Stimulated activated naive CD8-positive, alpha-beta T cell treated with anti-CD3 and anti-CD28 coated beads, Interleukin-15, amount 100 ng/mL, for 72 hours (primary cell): ENCODE results near the gene SPRED1.

ENCODE experiments used
- ATAC-seq: fragments of 150-1000 bp; cut with Tn5 transposase; 2 replicates; pipeline ENCODE4 v1.10.0; 2021; ENCODE audit warnings: mild to moderate bottlenecking, moderate library complexity
- DNase-seq, 2 donors: peaks; one replicate each; pipeline ENCODE4 v3.0.0; 2021 to 2022
- H3K27ac Mint-ChIP-seq, 2 donors: one replicate each; pipeline ENCODE4 v1.8.0; 2022; ENCODE audit warnings: mild to moderate bottlenecking in 2 of 2, mixed read lengths in 2 of 2, moderate library complexity in 2 of 2
- H3K27me3 Mint-ChIP-seq: one replicate; pipeline ENCODE4 v1.8.0; 2022; ENCODE audit warnings: mixed read lengths
- H3K4me1 Mint-ChIP-seq: one replicate; pipeline ENCODE4 v1.8.0; 2022; ENCODE audit warnings: mild to moderate bottlenecking, mixed read lengths
- H3K4me3 Mint-ChIP-seq, 2 donors: one replicate each; pipeline ENCODE4 v1.8.0; 2022; ENCODE audit warnings: mild to moderate bottlenecking in 2 of 2, mixed read lengths in 2 of 2, moderate library complexity in 1 of 2
- H3K9me3 Mint-ChIP-seq, 2 donors: one replicate each; pipeline ENCODE4 v1.8.0; 2022; ENCODE audit warnings: mixed read lengths in 2 of 2

SPRED1 gene

GRCh38 chr15:38297623-38298388 lies 45.2 kb downstream of the SPRED1 start:
- no peak overlapping the region for H3K27ac Mint-ChIP-seq
- ATAC-seq (peak; percentile 96), DNase-seq (no peak)
- H3K4me1 Mint-ChIP-seq, result no peaks in the 10 kb centered on the region
- H3K9me3 Mint-ChIP-seq, result no peaks in the 10 kb centered on the region
- H3K4me3 Mint-ChIP-seq, result no peak overlapping the region
- H3K27me3 Mint-ChIP-seq, result no peaks in the 10 kb centered on the region

- Mint-ChIP-seq H3K27ac (no peak overlapping the region), H3K4me1 (no peaks in the 10 kb centered on the region), H3K4me3 (no peak overlapping the region), H3K27me3 (no peaks in the 10 kb centered on the region), H3K9me3 (no peaks in the 10 kb centered on the region)
- ATAC-seq (no peak), DNase-seq (no peak)
Observed at GRCh38 chr15:38299216-38299615, 46.6 kb downstream of the SPRED1 start.

GRCh38 chr15:38300395-38300794 lies 47.8 kb downstream of the SPRED1 start:
- Mint-ChIP-seq H3K27ac (no peak overlapping the region), H3K27me3 (no peaks in the 10 kb centered on the region), H3K4me1 (no peaks in the 10 kb centered on the region), H3K4me3 (no peak overlapping the region), H3K9me3 (no peaks in the 10 kb centered on the region)
- no peak for ATAC-seq
- no peak for DNase-seq

- Mint-ChIP-seq H3K9me3 (no peaks in the 10 kb centered on the region), H3K4me1 (peaks cover 11% of the 10 kb centered on the region), H3K27ac (no peak overlapping the region), H3K4me3 (no peak overlapping the region), H3K27me3 (no peaks in the 10 kb centered on the region)
- DNase-seq, result no peak
- no peak for ATAC-seq
Observed at GRCh38 chr15:38304481-38304880, 51.8 kb downstream of the SPRED1 start.

GRCh38 chr15:38307251-38307650 lies 54.6 kb downstream of the SPRED1 start:
- Mint-ChIP-seq H3K27ac (no peak overlapping the region), H3K4me1 (peaks cover 11% of the 10 kb centered on the region), H3K9me3 (no peaks in the 10 kb centered on the region), H3K4me3 (no peak overlapping the region), H3K27me3 (peaks cover 2% of the 10 kb centered on the region)
- ATAC-seq, result no peak
- no peak for DNase-seq

- H3K27ac Mint-ChIP-seq, result no peak overlapping the region
- no peaks in the 10 kb centered on the region for H3K9me3 Mint-ChIP-seq
- no peak overlapping the region for H3K4me3 Mint-ChIP-seq
- H3K4me1 Mint-ChIP-seq, result peaks cover 11% of the 10 kb centered on the region
- ATAC-seq (no peak), DNase-seq (no peak)
- H3K27me3 Mint-ChIP-seq, result peaks cover 6% of the 10 kb centered on the region
Observed at GRCh38 chr15:38307861-38308641, 55.4 kb downstream of the SPRED1 start.

GRCh38 chr15:38308797-38309196 lies 56.2 kb downstream of the SPRED1 start:
- peaks cover 11% of the 10 kb centered on the region for H3K4me1 Mint-ChIP-seq
- no peak overlapping the region for H3K27ac Mint-ChIP-seq
- H3K9me3 Mint-ChIP-seq, result no peaks in the 10 kb centered on the region
- peaks cover 6% of the 10 kb centered on the region for H3K27me3 Mint-ChIP-seq
- no peak overlapping the region for H3K4me3 Mint-ChIP-seq
- peak; percentile 78 for ATAC-seq
- peak in 1 of 2 donors; percentile 15 for DNase-seq

GRCh38 chr15:38312190-38312589 lies 59.6 kb downstream of the SPRED1 start:
- DNase-seq (no peak), ATAC-seq (no peak)
- Mint-ChIP-seq H3K4me1 (peaks cover 11% of the 10 kb centered on the region), H3K4me3 (no peak overlapping the region), H3K27ac (no peak overlapping the region), H3K27me3 (peaks cover 6% of the 10 kb centered on the region), H3K9me3 (no peaks in the 10 kb centered on the region)

GRCh38 chr15:38316311-38316710 lies 63.7 kb downstream of the SPRED1 start:
- ATAC-seq, result no peak
- Mint-ChIP-seq H3K27me3 (peaks cover 6% of the 10 kb centered on the region), H3K4me1 (no peaks in the 10 kb centered on the region), H3K9me3 (no peaks in the 10 kb centered on the region), H3K27ac (no peak overlapping the region), H3K4me3 (no peak overlapping the region)
- no peak for DNase-seq

- H3K27me3 Mint-ChIP-seq, result no peaks in the 10 kb centered on the region
- DNase-seq (no peak), ATAC-seq (no peak)
- no peaks in the 10 kb centered on the region for H3K4me1 Mint-ChIP-seq
- H3K4me3 Mint-ChIP-seq, result no peak overlapping the region
- H3K27ac Mint-ChIP-seq, result no peak overlapping the region
- no peaks in the 10 kb centered on the region for H3K9me3 Mint-ChIP-seq
Observed at GRCh38 chr15:38320181-38320580, 67.5 kb downstream of the SPRED1 start.

GRCh38 chr15:38320866-38321265 lies 68.2 kb downstream of the SPRED1 start:
- Mint-ChIP-seq H3K4me1 (no peaks in the 10 kb centered on the region), H3K9me3 (no peaks in the 10 kb centered on the region), H3K4me3 (no peak overlapping the region), H3K27me3 (no peaks in the 10 kb centered on the region), H3K27ac (no peak overlapping the region)
- DNase-seq (no peak), ATAC-seq (no peak)

GRCh38 chr15:38323895-38324294 lies 71.3 kb downstream of the SPRED1 start:
- ATAC-seq (no peak), DNase-seq (no peak)
- H3K4me1 Mint-ChIP-seq, result no peaks in the 10 kb centered on the region
- H3K27ac Mint-ChIP-seq, result no peak overlapping the region
- no peaks in the 10 kb centered on the region for H3K27me3 Mint-ChIP-seq
- H3K4me3 Mint-ChIP-seq, result no peak overlapping the region
- H3K9me3 Mint-ChIP-seq, result no peaks in the 10 kb centered on the region

- H3K27me3 Mint-ChIP-seq, result no peaks in the 10 kb centered on the region
- no peak overlapping the region for H3K27ac Mint-ChIP-seq
- H3K9me3 Mint-ChIP-seq, result no peaks in the 10 kb centered on the region
- H3K4me3 Mint-ChIP-seq, result no peak overlapping the region
- no peaks in the 10 kb centered on the region for H3K4me1 Mint-ChIP-seq
- ATAC-seq (no peak), DNase-seq (no peak)
Observed at GRCh38 chr15:38324939-38325647, 72.5 kb downstream of the SPRED1 start.

- ATAC-seq, result no peak
- DNase-seq, result no peak
- no peak overlapping the region for H3K4me3 Mint-ChIP-seq
Observed at GRCh38 chr15:38325648-38325990, 73.0 kb downstream of the SPRED1 start.

GRCh38 chr15:38332711-38333110 lies 80.1 kb downstream of the SPRED1 start:
- Mint-ChIP-seq H3K27ac (no peak overlapping the region), H3K9me3 (no peaks in the 10 kb centered on the region), H3K4me3 (no peak overlapping the region), H3K4me1 (no peaks in the 10 kb centered on the region), H3K27me3 (no peaks in the 10 kb centered on the region)
- no peak for ATAC-seq
- DNase-seq, result no peak

More at GRCh38 chr15:38325648-38325990, 73.0 kb downstream of the SPRED1 start:
- no peak overlapping the region for H3K27ac Mint-ChIP-seq
- H3K27me3 Mint-ChIP-seq, result no peaks in the 10 kb centered on the region
- H3K4me1 Mint-ChIP-seq, result no peaks in the 10 kb centered on the region
- no peaks in the 10 kb centered on the region for H3K9me3 Mint-ChIP-seq

- no peak for ATAC-seq
- H3K9me3 Mint-ChIP-seq, result no peaks in the 10 kb centered on the region
- no peaks in the 10 kb centered on the region for H3K4me1 Mint-ChIP-seq
- H3K27ac Mint-ChIP-seq, result no peak overlapping the region
- no peak overlapping the region for H3K4me3 Mint-ChIP-seq
- DNase-seq, result no peak
- no peaks in the 10 kb centered on the region for H3K27me3 Mint-ChIP-seq
Observed at GRCh38 chr15:38335116-38335515, 82.5 kb downstream of the SPRED1 start.
